HepG2 (cell line): ENCODE results near the gene FXN. TPM values are rescaled to one million over a fixed set of nuclear protein-coding genes. Genes with fewer than 3 reads are reported as not detected.

Experiments
- CBFB ChIP-seq: sonication (generic); formaldehyde crosslinking; IDR thresholded peaks from 2 replicates; pipeline ENCODE4 v1.4.0; 2020; ENCODE audit warnings: missing genetic modification reagents
- CCDC6 ChIP-seq: sonication (generic); formaldehyde crosslinking; IDR thresholded peaks from 2 replicates; pipeline ENCODE4 v1.8.1; 2022; ENCODE audit warnings: mild to moderate bottlenecking, missing genetic modification reagents, moderate library complexity
- DRAP1 ChIP-seq: IDR thresholded peaks from 2 replicates; pipeline ENCODE4 v1.6.1; 2016; ENCODE audit warnings: missing genetic modification reagents, missing compliant biosample characterization
- ELF3 ChIP-seq: IDR thresholded peaks from 2 replicates; pipeline ENCODE4 v1.6.1; 2016; ENCODE audit warnings: missing genetic modification reagents, missing compliant biosample characterization
- ERF ChIP-seq: IDR thresholded peaks from 2 replicates; pipeline ENCODE4 v1.6.1; 2018; ENCODE audit warnings: missing biosample characterization, missing genetic modification reagents
- GMEB1 ChIP-seq: sonication (generic); formaldehyde crosslinking; IDR thresholded peaks from 2 replicates; pipeline ENCODE4 v1.5.1; 2020; ENCODE audit warnings: missing genetic modification reagents, mild to moderate bottlenecking, borderline replicate concordance
- HNRNPUL1 ChIP-seq: fragments of 200-400 bp; formaldehyde crosslinking; IDR thresholded peaks from 2 replicates; pipeline ENCODE4 v1.6.1; 2017; ENCODE audit warnings: low read depth, mild to moderate bottlenecking, low read length, moderate library complexity
- HOXA7 ChIP-seq: sonication (generic); formaldehyde crosslinking; IDR thresholded peaks from 2 replicates; pipeline ENCODE4 v1.8.1; 2022; ENCODE audit warnings: mild to moderate bottlenecking, missing genetic modification reagents, moderate library complexity
- IKZF1 ChIP-seq: fragments of 450-650 bp; IDR thresholded peaks from 2 replicates; pipeline ENCODE4 v1.7.1; 2016
- MTF2 ChIP-seq: sonication (generic); formaldehyde crosslinking; IDR thresholded peaks from 2 replicates; pipeline ENCODE4 v1.5.0; 2020; ENCODE audit warnings: missing genetic modification reagents, borderline replicate concordance
- RERE ChIP-seq: IDR thresholded peaks from 2 replicates; pipeline ENCODE4 v1.6.1; 2016; ENCODE audit warnings: low read depth, missing genetic modification reagents, missing compliant biosample characterization
- RXRA ChIP-seq: sonication (generic); formaldehyde crosslinking; IDR thresholded peaks from 2 replicates; pipeline ENCODE4 v1.5.1; 2020; ENCODE audit warnings: missing genetic modification reagents
- SRSF1 ChIP-seq: fragments of 200-400 bp; formaldehyde crosslinking; optimal IDR thresholded peaks from 2 replicates; pipeline ENCODE3; 2017; ENCODE audit warnings: mild to moderate bottlenecking, low read depth, low read length, moderate library complexity
- YEATS2 ChIP-seq: sonication (generic); formaldehyde crosslinking; IDR thresholded peaks from 2 replicates; pipeline ENCODE4 v1.4.0; 2020; ENCODE audit warnings: missing genetic modification reagents, borderline replicate concordance
- YY1 ChIP-seq: IDR thresholded peaks from 2 replicates; pipeline ENCODE4 v1.6.1; 2011; ENCODE audit warnings: low read length, low read depth, moderate library complexity, mild to moderate bottlenecking; ENCODE audit not compliant: insufficient read depth, insufficient replicate concordance
- ZNF34 ChIP-seq: sonication (generic); formaldehyde crosslinking; IDR thresholded peaks from 2 replicates; pipeline ENCODE4 v1.4.0; 2020; ENCODE audit warnings: mild to moderate bottlenecking, missing genetic modification reagents, borderline replicate concordance
- ZNF431 ChIP-seq: sonication (generic); formaldehyde crosslinking; IDR thresholded peaks from 2 replicates; pipeline ENCODE4 v1.9.0; 2022; ENCODE audit warnings: missing genetic modification reagents, low read depth, mild to moderate bottlenecking, borderline replicate concordance
- ZNF44 ChIP-seq: sonication (generic); formaldehyde crosslinking; IDR thresholded peaks from 2 replicates; pipeline ENCODE4 v1.5.1; 2020; ENCODE audit warnings: mild to moderate bottlenecking, missing genetic modification reagents
- ZNF503 ChIP-seq: sonication (generic); formaldehyde crosslinking; IDR thresholded peaks from 2 replicates; pipeline ENCODE4 v1.4.0; 2020; ENCODE audit warnings: missing genetic modification reagents
- ZNF776 ChIP-seq: sonication (generic); formaldehyde crosslinking; IDR thresholded peaks from 2 replicates; pipeline ENCODE4 v1.4.0; 2020; ENCODE audit warnings: mild to moderate bottlenecking, missing genetic modification reagents
- polyA plus RNA-seq, 8 experiments: library from polyadenylated mRNA; depleted of rRNA in 3 of 8; stranded (reverse) in 7 of 8; unstranded in 1 of 8; fragments of >200 nt; fragmentation: Illumina TruSeq in 4 of 8; extraction: Trizol in 4 of 8; gene quantifications; 2 replicates each; pipeline versions ENCODE4 v1.2.1 to v1.2.3, GENCODE V29; 2011 to 2016; ENCODE audit warnings: low read depth in 4 of 8, missing spikeins in 1 of 8, mixed read lengths in 1 of 8; ENCODE audit not compliant: insufficient read depth in 1 of 8
- total RNA-seq, 5 experiments: library from RNA; depleted of rRNA; stranded (reverse); fragments of >200 nt; fragmentation: Illumina TruSeq; extraction: Trizol; gene quantifications; 2 replicates each; pipeline ENCODE4 v1.2.3, GENCODE V29; 2016; ENCODE audit warnings: low read depth in 1 of 5

The FXN gene
- total and polyA plus RNA-seq, 2 of the 13 experiments (the other 11 are each of a cell fraction or from before 2014, with no cell fraction given), result 24.1 to 26.0 TPM

- TF ChIP-seq RERE (CRISPR knock-in tag) (no peak), ERF (CRISPR knock-in tag) (peak; percentile 56; the same call in 1 of the 2 replicates), SRSF1 (peak; percentile 41), ZNF44 (no peak), DRAP1 (CRISPR knock-in tag) (0 out of 2 replicates have a peak, but pooled peaks have one; percentile 18), MTF2 (no peak), ZNF431 (CRISPR knock-in tag) (peak; percentile 59; the same call in 1 of the 2 replicates), YY1 (peak; percentile 69), HOXA7 (CRISPR knock-in tag) (no peak), CBFB (0 out of 2 replicates have a peak, but pooled peaks have one; percentile 79), RXRA (CRISPR knock-in tag) (peak; percentile 65), GMEB1 (CRISPR knock-in tag) (peak; percentile 63), HNRNPUL1 (no peak), ZNF503 (CRISPR knock-in tag) (peak; percentile 80), YEATS2 (CRISPR knock-in tag) (peak; percentile 52; the same call in 1 of the 2 replicates), ELF3 (CRISPR knock-in tag) (no peak), CCDC6 (CRISPR knock-in tag) (peak; percentile 90), IKZF1 (no peak), ZNF776 (CRISPR knock-in tag) (peak; percentile 70; the same call in 1 of the 2 replicates), ZNF34 (CRISPR knock-in tag) (no peak)
Observed at GRCh38 chr9:69035438-69036308, at the start of gene FXN (continued).
